Measurements from ENCODE around the gene NFIC.

DNA sequence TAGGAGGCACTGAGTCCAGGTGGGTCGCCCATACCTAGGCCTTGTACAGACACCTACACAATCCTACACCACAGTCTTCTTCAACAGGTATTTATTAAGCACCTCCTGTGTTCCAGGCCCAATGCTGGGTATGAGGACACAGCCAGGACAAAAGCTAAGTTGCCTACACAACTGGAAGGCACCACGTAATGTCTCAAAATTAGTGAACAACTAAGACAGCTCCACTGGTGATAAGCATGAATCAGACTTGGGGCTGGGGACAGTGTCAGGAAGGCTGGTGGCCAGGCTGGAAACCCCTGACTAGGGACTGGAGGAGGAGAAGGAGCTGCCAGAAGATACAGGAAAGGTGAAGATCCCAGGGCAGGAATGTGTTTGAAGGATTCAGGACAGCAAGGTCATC lies 111.6 kb downstream of the NFIC start:
- TF ChIP-seq EZH2 (IDR thresholded peaks at IDR 0.05; ENCODE audit: borderline replicate concordance, low read length) = no peak
- TF ChIP-seq, protein P1, sequence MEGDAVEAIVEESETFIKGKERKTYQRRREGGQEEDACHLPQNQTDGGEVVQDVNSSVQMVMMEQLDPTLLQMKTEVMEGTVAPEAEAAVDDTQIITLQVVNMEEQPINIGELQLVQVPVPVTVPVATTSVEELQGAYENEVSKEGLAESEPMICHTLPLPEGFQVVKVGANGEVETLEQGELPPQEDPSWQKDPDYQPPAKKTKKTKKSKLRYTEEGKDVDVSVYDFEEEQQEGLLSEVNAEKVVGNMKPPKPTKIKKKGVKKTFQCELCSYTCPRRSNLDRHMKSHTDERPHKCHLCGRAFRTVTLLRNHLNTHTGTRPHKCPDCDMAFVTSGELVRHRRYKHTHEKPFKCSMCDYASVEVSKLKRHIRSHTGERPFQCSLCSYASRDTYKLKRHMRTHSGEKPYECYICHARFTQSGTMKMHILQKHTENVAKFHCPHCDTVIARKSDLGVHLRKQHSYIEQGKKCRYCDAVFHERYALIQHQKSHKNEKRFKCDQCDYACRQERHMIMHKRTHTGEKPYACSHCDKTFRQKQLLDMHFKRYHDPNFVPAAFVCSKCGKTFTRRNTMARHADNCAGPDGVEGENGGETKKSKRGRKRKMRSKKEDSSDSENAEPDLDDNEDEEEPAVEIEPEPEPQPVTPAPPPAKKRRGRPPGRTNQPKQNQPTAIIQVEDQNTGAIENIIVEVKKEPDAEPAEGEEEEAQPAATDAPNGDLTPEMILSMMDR (IDR thresholded peaks at IDR 0.05; ENCODE audit: low read length) = no peak

All from OCI-LY1 (cell line).